ENCODE results near the gene SRD5A3.

GRCh38 chr4:55338486-55338885 is 7.6 kb upstream of the SRD5A3 start:
- TF ChIP-seq EZH2 (IDR thresholded peaks at IDR 0.05; ENCODE audit: borderline replicate concordance, low read depth, low read length, severe bottlenecking) (no peak), CTCF (IDR thresholded peaks at IDR 0.05; ENCODE audit: borderline replicate concordance, extremely low read depth, low read length, poor library complexity, severe bottlenecking) (no peak)

Data from DND-41 (cell line).